ENCODE results near the gene RAB41.

RAB41 gene

DNA sequence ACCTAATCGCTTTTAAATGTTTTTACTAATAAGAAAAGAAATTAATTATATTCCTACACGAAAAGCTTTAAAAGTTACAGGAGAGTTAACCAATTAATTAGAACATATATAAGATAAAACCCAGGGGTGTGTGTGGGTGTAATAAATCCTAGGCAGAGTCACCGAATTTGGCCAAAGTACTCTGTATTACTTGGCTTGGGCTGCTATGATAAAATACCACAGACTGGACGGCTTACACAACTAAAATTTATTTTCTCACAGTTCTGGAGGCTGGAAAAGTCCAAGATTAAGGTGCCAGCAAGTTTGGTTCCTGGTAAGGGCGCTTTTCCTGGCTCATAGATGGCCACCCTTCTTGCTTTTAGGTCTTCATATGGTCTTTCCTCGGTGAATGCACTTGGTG, 37.1 kb upstream of the RAB41 start:
- no peaks in the 10 kb centered on the region for H3K79me2 ChIP-seq (ENCODE audit: insufficient read depth, low read depth)
- no peak overlapping the region for H3K27ac ChIP-seq
- H3K9ac ChIP-seq: no peak overlapping the region
- no peaks in the 10 kb centered on the region for H4K20me1 ChIP-seq (ENCODE audit: insufficient read depth)
- no peak overlapping the region for H3K4me3 ChIP-seq (IDR thresholded peaks at IDR 0.05; ENCODE audit: insufficient read depth, low read depth, low read length)
- H3K27me3 ChIP-seq (ENCODE audit: insufficient read depth, low read depth): no peaks in the 10 kb centered on the region
- no peak overlapping the region for H3K4me2 ChIP-seq
- no peaks in the 10 kb centered on the region for H3K4me1 ChIP-seq (ENCODE audit: low read depth, poor library complexity, severe bottlenecking)
- no peak for TF ChIP-seq CTCF (conservative IDR thresholded peaks at IDR 0.05; ENCODE audit: low read depth, low read length)
- H3K36me3 ChIP-seq (ENCODE audit: insufficient read depth): no peaks in the 10 kb centered on the region
- no peak overlapping the region for H2AFZ ChIP-seq (ENCODE audit: low read depth)

DNA sequence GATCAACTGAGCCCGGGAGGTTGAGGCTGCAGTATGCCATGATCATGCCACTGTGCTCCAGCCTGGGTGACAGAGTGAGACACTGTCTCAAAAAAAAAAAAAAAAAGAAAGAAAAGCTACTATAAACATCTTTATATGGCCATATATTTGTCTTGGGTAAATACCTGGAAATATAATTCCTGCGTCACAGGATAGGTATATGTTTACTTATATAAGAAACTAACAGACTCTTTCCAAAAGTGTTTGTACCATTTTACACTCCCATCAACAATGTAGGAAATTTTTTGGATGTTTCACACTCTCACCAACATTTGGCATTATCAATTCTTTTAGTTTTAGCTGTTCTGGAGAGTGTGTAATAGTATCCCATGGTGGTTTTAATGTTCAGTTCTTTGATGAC, 34.7 kb upstream of the RAB41 start:
- H4K20me1 ChIP-seq (ENCODE audit: insufficient read depth): no peaks in the 10 kb centered on the region
- H3K4me1 ChIP-seq (ENCODE audit: low read depth, poor library complexity, severe bottlenecking): no peaks in the 10 kb centered on the region
- no peak overlapping the region for H3K9ac ChIP-seq
- no peaks in the 10 kb centered on the region for H3K79me2 ChIP-seq (ENCODE audit: insufficient read depth, low read depth)
- H3K4me3 ChIP-seq (IDR thresholded peaks at IDR 0.05; ENCODE audit: insufficient read depth, low read depth, low read length): no peak overlapping the region
- H3K4me2 ChIP-seq: no peak overlapping the region
- no peak overlapping the region for H3K27ac ChIP-seq
- H3K27me3 ChIP-seq (ENCODE audit: insufficient read depth, low read depth): no peaks in the 10 kb centered on the region
- H3K36me3 ChIP-seq (ENCODE audit: insufficient read depth): no peaks in the 10 kb centered on the region
- H2AFZ ChIP-seq (ENCODE audit: low read depth): no peak overlapping the region
- no peak for TF ChIP-seq CTCF (conservative IDR thresholded peaks at IDR 0.05; ENCODE audit: low read depth, low read length)

DNA sequence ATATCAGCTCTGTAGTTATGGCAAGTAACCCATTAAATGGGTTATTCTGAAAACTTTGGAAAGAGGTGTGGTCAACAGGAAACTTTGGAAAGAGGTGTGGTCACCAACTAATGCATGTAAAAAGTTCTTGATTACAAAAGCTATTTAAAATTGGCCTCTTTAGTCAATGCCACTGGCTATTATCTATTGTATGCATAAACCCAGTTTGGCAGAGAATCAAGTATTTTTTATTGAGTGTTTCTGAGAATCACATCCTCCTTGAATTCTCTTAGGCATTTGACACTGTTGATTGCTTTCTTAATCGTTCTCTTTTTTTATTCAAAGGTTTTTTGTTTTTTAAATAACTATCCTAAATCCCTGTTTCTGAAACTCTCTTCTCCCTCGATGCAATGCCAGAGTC, 29.5 kb upstream of the RAB41 start:
- H3K79me2 ChIP-seq (ENCODE audit: insufficient read depth, low read depth): no peaks in the 10 kb centered on the region
- H3K27me3 ChIP-seq (ENCODE audit: insufficient read depth, low read depth): no peaks in the 10 kb centered on the region
- H3K9ac ChIP-seq: no peak overlapping the region
- no peak overlapping the region for H3K4me2 ChIP-seq
- TF ChIP-seq CTCF (conservative IDR thresholded peaks at IDR 0.05; ENCODE audit: low read depth, low read length): no peak
- H3K4me1 ChIP-seq (ENCODE audit: low read depth, poor library complexity, severe bottlenecking): no peaks in the 10 kb centered on the region
- no peaks in the 10 kb centered on the region for H4K20me1 ChIP-seq (ENCODE audit: insufficient read depth)
- H3K4me3 ChIP-seq (IDR thresholded peaks at IDR 0.05; ENCODE audit: insufficient read depth, low read depth, low read length): no peak overlapping the region
- no peaks in the 10 kb centered on the region for H3K36me3 ChIP-seq (ENCODE audit: insufficient read depth)
- no peak overlapping the region for H3K27ac ChIP-seq
- no peak overlapping the region for H2AFZ ChIP-seq (ENCODE audit: low read depth)

- H3K27ac ChIP-seq: no peak overlapping the region
- no peaks in the 10 kb centered on the region for H3K79me2 ChIP-seq (ENCODE audit: insufficient read depth, low read depth)
- H3K36me3 ChIP-seq (ENCODE audit: insufficient read depth): no peaks in the 10 kb centered on the region
- H4K20me1 ChIP-seq (ENCODE audit: insufficient read depth): no peaks in the 10 kb centered on the region
- H3K4me3 ChIP-seq (IDR thresholded peaks at IDR 0.05; ENCODE audit: insufficient read depth, low read depth, low read length): no peak overlapping the region
- H3K27me3 ChIP-seq (ENCODE audit: insufficient read depth, low read depth): no peaks in the 10 kb centered on the region
- no peak overlapping the region for H3K9ac ChIP-seq
- TF ChIP-seq CTCF (conservative IDR thresholded peaks at IDR 0.05; ENCODE audit: low read depth, low read length): no peak
- H2AFZ ChIP-seq (ENCODE audit: low read depth): no peak overlapping the region
- H3K4me2 ChIP-seq: no peak overlapping the region
- no peaks in the 10 kb centered on the region for H3K4me1 ChIP-seq (ENCODE audit: low read depth, poor library complexity, severe bottlenecking)
These were observed 28.5 kb upstream of the RAB41 start for GRCh38 chrX:70253377-70254062.
